GM12878 (cell line): ENCODE measurements around the gene FBXO7. TPM values are rescaled to one million over a fixed set of nuclear protein-coding genes. Genes with fewer than 3 reads are reported as not detected.

Experiments
- ATAC-seq: fragments of 200-7000 bp; cut with Tn5 transposase; 3 replicates; pipeline ENCODE4 v1.9.1; 2020; ENCODE audit warnings: mild to moderate bottlenecking, moderate library complexity
- BruUV-seq: library from RNA; stranded (reverse); fragments of 400-500 nt; replicated peaks from 2 replicates; lab custom pipeline; 2021; lab: Mats Ljungman, UMichigan
- CTCF ChIA-PET: fragments of 300-600 bp; sonication (Branson Sonifier 250); formaldehyde crosslinking; extraction: SDS; loops from one replicate; lab custom pipeline; 2021; ENCODE audit warnings: inconsistent platforms; lab: Yijun Ruan, JAX
- POLR2A ChIA-PET: fragments of 350-600 bp; formaldehyde crosslinking; extraction: SDS; loops from one replicate; lab custom pipeline; 2021; ENCODE audit warnings: inconsistent platforms; lab: Charles Lee
- RAD21 ChIA-PET: fragments of 300-600 bp; sonication (Branson Sonifier 250); formaldehyde crosslinking; loops from one replicate; lab custom pipeline; 2023; ENCODE audit warnings: antibody characterized with exemption; ENCODE audit not compliant: unreplicated experiment; lab: Charles Lee
- SMC1A ChIA-PET: fragments of 300-600 bp; sonication (Branson Sonifier 250); formaldehyde crosslinking; loops from one replicate; lab custom pipeline; 2023; ENCODE audit not compliant: unreplicated experiment, uncharacterized antibody; lab: Charles Lee
- DNase-seq: peaks from one replicate; pipeline ENCODE4 v3.0.0-alpha.2; 2011; ENCODE audit warnings: low read depth, low spot score
- FAIRE-seq: peaks from 3 replicates; lab custom pipeline; 2011; peaks lifted over from hg19 to GRCh38; lab: Jason Lieb, UNC
- H2AFZ ChIP-seq: 2 replicates; pipeline ENCODE4 v1.6.0; 2011; ENCODE audit warnings: low read depth, low read length, control low read depth; ENCODE audit not compliant: control insufficient read depth
- H3K27ac ChIP-seq: 2 replicates; pipeline ENCODE4 v1.5.1; 2011; ENCODE audit warnings: control low read depth; ENCODE audit not compliant: control insufficient read depth, insufficient read depth
- H3K27me3 ChIP-seq, 2 experiments: replicated peaks in 1 of 2; 2 replicates each; pipeline versions ENCODE4 v1.6.0 to v1.6.1; 2011; ENCODE audit warnings: low read length in 1 of 2; ENCODE audit not compliant: control insufficient read depth in 2 of 2, insufficient read depth in 2 of 2
- H3K36me3 ChIP-seq, 2 experiments: 2 replicates each; pipeline ENCODE4 v1.5.1; 2011; ENCODE audit warnings: low read length in 1 of 2; ENCODE audit not compliant: control insufficient read depth in 2 of 2, insufficient read depth in 2 of 2
- H3K4me1 ChIP-seq: 2 replicates; pipeline ENCODE4 v1.6.1; 2011; ENCODE audit warnings: mild to moderate bottlenecking, low read length, moderate library complexity, mixed read lengths; ENCODE audit not compliant: control insufficient read depth, insufficient read depth
- H3K4me2 ChIP-seq: 2 replicates; pipeline ENCODE4 v1.6.0; 2011; ENCODE audit warnings: control low read depth; ENCODE audit not compliant: control insufficient read depth, insufficient read depth
- H3K4me3 ChIP-seq: fragments of 200-600 bp; sonication (generic); 2 replicates; pipeline ENCODE4 v1.5.1; 2016
- H3K79me2 ChIP-seq: 2 replicates; pipeline ENCODE4 v1.6.0; 2011; ENCODE audit warnings: low read length; ENCODE audit not compliant: control insufficient read depth, insufficient read depth
- H3K9ac ChIP-seq: 2 replicates; pipeline ENCODE4 v1.8.0; 2011; ENCODE audit warnings: low read length, control low read depth, mixed read lengths; ENCODE audit not compliant: control insufficient read depth, insufficient read depth
- H3K9me3 ChIP-seq: replicated peaks from 3 replicates; pipeline ENCODE4 v1.5.1; 2011; ENCODE audit warnings: mild to moderate bottlenecking, low read length; ENCODE audit not compliant: control insufficient read depth, insufficient read depth
- H4K20me1 ChIP-seq: 2 replicates; pipeline ENCODE4 v1.6.0; 2011; ENCODE audit not compliant: control insufficient read depth, insufficient read depth
- CHD1 ChIP-seq: IDR thresholded peaks from 2 replicates; pipeline ENCODE4 v1.6.1; 2012; ENCODE audit warnings: low read depth, low read length, improper control_type of control experiment
- E2F4 ChIP-seq: IDR thresholded peaks from 2 replicates; pipeline ENCODE4 v1.6.1; 2012; ENCODE audit warnings: low read depth, low read length, improper control_type of control experiment
- HCFC1 ChIP-seq: fragments of 150-350 bp; IDR thresholded peaks from 2 replicates; pipeline ENCODE4 v1.6.1; 2014; ENCODE audit warnings: low read length
- IKZF2 ChIP-seq, 2 experiments: fragments of 450-650 bp; IDR thresholded peaks; 2 replicates each; pipeline ENCODE4 v1.6.1; 2017; ENCODE audit warnings: mild to moderate bottlenecking in 2 of 2, moderate library complexity in 2 of 2
- POLR2AphosphoS5 ChIP-seq: IDR thresholded peaks from 2 replicates; pipeline ENCODE4 v1.6.1; 2011; ENCODE audit warnings: mild to moderate bottlenecking, low read length, inconsistent platforms
- SUZ12 ChIP-seq: fragments of 200-600 bp; sonication (generic); IDR thresholded peaks from one replicate; pipeline ENCODE4 v1.6.1; 2018; ENCODE audit warnings: antibody characterized with exemption, mild to moderate bottlenecking; ENCODE audit not compliant: unreplicated experiment
- WGBS: methylation state at CpG from one replicate; pipeline ENCODE4 v1.1.6; 2016; ENCODE audit warnings: low lambda C conversion rate; ENCODE audit not compliant: insufficient replicate concordance, insufficient coverage; ENCODE audit errors: missing lambda C conversion rate; 5-methylcytosine and 5-hydroxymethylcytosine counted together
- in situ Hi-C: fragments of 300-500 bp; cut with MboI; formaldehyde crosslinking; loops from 9 replicates; pipeline ENCODE4 v1.14.3; 2018; ENCODE audit warnings: mixed read lengths
- intact Hi-C: fragments of 100-400 bp; cut with micrococcal nuclease; formaldehyde crosslinking; loops from one replicate; pipeline ENCODE4 v1.14.2; 2022; ENCODE audit not compliant: unreplicated experiment
- polyA plus RNA-seq, 11 experiments: library from polyadenylated mRNA; depleted of rRNA in 4 of 11; unstranded in 6 of 11; stranded (reverse) in 5 of 11; fragments of >200 nt; fragmentation: Nextera tagmentation in 4 of 11; fragmentation: Illumina TruSeq in 1 of 11; extraction: Ambion mirVana in 4 of 11; extraction: Trizol in 1 of 11; gene quantifications; 1 replicate in 1 of 11; 2 replicates in 10 of 11; pipeline versions ENCODE4 v1.2.1 to v1.2.3, GENCODE V29; 2011 to 2016; ENCODE audit warnings: inconsistent platforms in 2 of 11, missing spikeins in 2 of 11, low read depth in 1 of 11
- total RNA-seq, 4 experiments: library from RNA; depleted of rRNA in 3 of 4; stranded (reverse); fragments of >200 nt in 3 of 4; fragmentation: Illumina TruSeq in 1 of 4; extraction: Trizol in 1 of 4; gene quantifications; 2 replicates each; pipeline versions ENCODE4 v1.2.1 to v1.2.3, GENCODE V29; 2013 to 2021

Gene FBXO7
- total and polyA plus RNA-seq, 10 of the 15 experiments (the other 5 are each of a cell fraction or from before 2014, with no cell fraction given) = 37.3 to 192 (median 110) TPM

- ChIA-PET POLR2A (no interaction called here), CTCF (interaction anchor here (0.6 to 1.1 kb wide), 2 partner anchors 63 to 298 kb away, joined by 3 read pairs; no protein-coding TSS in a partner anchor), RAD21 (no interaction called here), SMC1A (interaction anchor here (0.7 kb wide), 1 partner anchor 1617 kb away, joined by 3 read pairs; no protein-coding TSS in a partner anchor)
- Histone ChIP-seq H3K79me2 (no peaks in the 10 kb centered on the region), H2AFZ (no peak overlapping the region), H3K4me3 (no peak overlapping the region), H3K9me3 (no peaks in the 10 kb centered on the region), H3K9ac (no peak overlapping the region), H3K4me1 (no peaks in the 10 kb centered on the region), H4K20me1 (no peaks in the 10 kb centered on the region), H3K27me3 (no peaks in the 10 kb centered on the region), H3K4me2 (no peak overlapping the region), H3K27ac (no peak overlapping the region), H3K36me3 (peaks cover 6 to 24% of the 10 kb centered on the region in 2 experiments)
- intact Hi-C loops = no loop called here
- WGBS = 88% methylated on average over 3 of the region's 3 CpGs
- DNase-seq = no peak
- peak; percentile 43; the same call in 1 of the 2 replicates for TF ChIP-seq POLR2AphosphoS5
- TF ChIP-seq IKZF2 (IDR thresholded peaks at IDR 0.05) = no peak
- TF ChIP-seq CHD1 = no peak
- TF ChIP-seq SUZ12 = no peak
- TF ChIP-seq E2F4 = no peak
- TF ChIP-seq HCFC1 = no peak
- no peak for FAIRE-seq
- in situ Hi-C loops = no loop called here
- ATAC-seq = no peak
- no TSS peak for BruUV-seq
These were observed 25.1 kb downstream of the FBXO7 start for GRCh38 chr22:32499666-32500065.
